ENCODE results near the gene NOTCH4.

The NOTCH4 gene

GRCh38 chr6:32177788-32178546, 45.9 kb downstream of the NOTCH4 start, which contains the start of gene RNF5:
Gene RNF5 (plus strand): TSS chr6:32178405. CDS start chr6:32178512, 107 bp downstream.
- Histone ChIP-seq H3K27ac (ENCODE audit: low read depth, low read length) (peak within 1 kb of the TSS; percentile 99), H3K27me3 (ENCODE audit: control insufficient read depth, insufficient read depth, low read length) (no peaks in the 10 kb centered on the region), H3K9ac (ENCODE audit: low read depth, low read length) (peak within 1 kb of the TSS; percentile 77), H3K36me3 (ENCODE audit: control insufficient read depth, insufficient read depth, low read length) (peaks cover 36% of the 10 kb centered on the region), H3K9me3 (ENCODE audit: control insufficient read depth, insufficient read depth, low read length) (no peaks in the 10 kb centered on the region), H3K4me3 (ENCODE audit: low read depth, low read length) (peak within 1 kb of the TSS; percentile 90), H3K4me1 (ENCODE audit: control insufficient read depth, insufficient read depth, low read length) (peaks cover 23% of the 10 kb centered on the region)

GRCh38 chr6:32177183-32177787, 46.6 kb downstream of the NOTCH4 start:
- Histone ChIP-seq H3K4me1 (ENCODE audit: control insufficient read depth, insufficient read depth, low read length) (peaks cover 23% of the 10 kb centered on the region), H3K9me3 (ENCODE audit: control insufficient read depth, insufficient read depth, low read length) (no peaks in the 10 kb centered on the region), H3K9ac (ENCODE audit: low read depth, low read length) (peak overlapping the region; percentile 77), H3K36me3 (ENCODE audit: control insufficient read depth, insufficient read depth, low read length) (peaks cover 33% of the 10 kb centered on the region), H3K27ac (ENCODE audit: low read depth, low read length) (peak overlapping the region; percentile 99), H3K4me3 (ENCODE audit: low read depth, low read length) (peak overlapping the region; percentile 90), H3K27me3 (ENCODE audit: control insufficient read depth, insufficient read depth, low read length) (no peaks in the 10 kb centered on the region)

- Histone ChIP-seq H3K9ac (ENCODE audit: low read depth, low read length) (peak overlapping the region; percentile 77), H3K4me1 (ENCODE audit: control insufficient read depth, insufficient read depth, low read length) (peaks cover 23% of the 10 kb centered on the region), H3K27me3 (ENCODE audit: control insufficient read depth, insufficient read depth, low read length) (no peaks in the 10 kb centered on the region), H3K36me3 (ENCODE audit: control insufficient read depth, insufficient read depth, low read length) (peaks cover 31% of the 10 kb centered on the region), H3K27ac (ENCODE audit: low read depth, low read length) (peak overlapping the region; percentile 99), H3K4me3 (ENCODE audit: low read depth, low read length) (peak overlapping the region; percentile 90), H3K9me3 (ENCODE audit: control insufficient read depth, insufficient read depth, low read length) (no peaks in the 10 kb centered on the region)
These were observed 47.2 kb downstream of the NOTCH4 start for GRCh38 chr6:32176476-32177182.

DNA sequence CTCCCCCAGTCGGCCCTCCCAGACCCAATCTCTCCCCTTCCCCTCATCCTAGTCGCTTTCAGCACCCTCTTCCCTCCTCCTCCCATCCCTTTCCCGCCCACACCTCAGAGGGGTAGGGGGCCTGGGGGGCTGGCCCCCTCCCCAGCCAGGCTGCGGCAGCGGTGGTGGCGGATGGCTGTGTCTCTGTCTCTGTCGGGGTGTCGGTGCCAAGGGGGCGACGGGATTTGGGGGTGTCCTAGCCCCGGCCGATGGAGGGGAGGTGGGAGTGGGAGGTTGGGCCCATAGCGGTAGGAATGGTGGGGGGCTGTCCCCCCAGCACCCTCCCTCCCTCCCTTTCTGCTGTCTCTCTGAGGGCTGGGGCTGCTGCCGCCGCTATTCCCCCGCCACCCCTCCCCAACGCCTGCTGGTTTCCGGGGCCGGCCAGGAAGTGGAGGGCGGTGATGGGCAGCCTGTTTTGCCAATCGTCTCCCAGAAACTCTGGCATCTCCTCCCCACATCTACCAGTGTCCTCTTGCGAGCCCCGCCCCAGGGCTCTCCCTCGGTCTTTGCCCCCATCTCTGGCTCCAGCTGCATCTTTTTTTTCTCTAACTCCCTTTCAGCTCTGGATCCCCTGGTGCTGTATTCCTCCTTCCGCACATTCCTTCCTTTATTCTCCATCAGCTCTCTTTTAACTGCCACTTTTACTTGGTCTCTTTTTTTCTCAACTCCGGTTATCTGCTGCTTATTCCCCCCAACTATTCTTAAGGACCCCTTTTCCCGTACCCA, 48.0 kb downstream of the NOTCH4 start, which contains the start of gene AGPAT1:
Gene AGPAT1 (minus strand): TSS at position 374 of the 765 bp plus-strand sequence. CDS start 4,588 bp downstream, outside the sequence.
- H3K27ac ChIP-seq (ENCODE audit: low read depth, low read length): peak within 1 kb of the TSS; percentile 99
- H3K4me1 ChIP-seq (ENCODE audit: control insufficient read depth, insufficient read depth, low read length): peaks cover 23% of the 10 kb centered on the region
- no peaks in the 10 kb centered on the region for H3K27me3 ChIP-seq (ENCODE audit: control insufficient read depth, insufficient read depth, low read length)
- H3K9ac ChIP-seq (ENCODE audit: low read depth, low read length): peak within 1 kb of the TSS; percentile 77
- peak within 1 kb of the TSS; percentile 90 for H3K4me3 ChIP-seq (ENCODE audit: low read depth, low read length)
- H3K36me3 ChIP-seq (ENCODE audit: control insufficient read depth, insufficient read depth, low read length): peaks cover 31% of the 10 kb centered on the region
- H3K9me3 ChIP-seq (ENCODE audit: control insufficient read depth, insufficient read depth, low read length): no peaks in the 10 kb centered on the region

- Histone ChIP-seq H3K27ac (ENCODE audit: low read depth, low read length) (peak overlapping the region; percentile 61), H3K9me3 (ENCODE audit: control insufficient read depth, insufficient read depth, low read length) (no peaks in the 10 kb centered on the region), H3K4me3 (ENCODE audit: low read depth, low read length) (peak overlapping the region; percentile 90), H3K9ac (ENCODE audit: low read depth, low read length) (peak overlapping the region; percentile 32; the same call in 1 of the 2 replicates), H3K4me1 (ENCODE audit: control insufficient read depth, insufficient read depth, low read length) (peaks cover 23% of the 10 kb centered on the region), H3K27me3 (ENCODE audit: control insufficient read depth, insufficient read depth, low read length) (no peaks in the 10 kb centered on the region), H3K36me3 (ENCODE audit: control insufficient read depth, insufficient read depth, low read length) (peaks cover 31% of the 10 kb centered on the region)
These were observed 48.6 kb downstream of the NOTCH4 start for GRCh38 chr6:32175322-32175710.

GRCh38 chr6:32174416-32174815, 49.5 kb downstream of the NOTCH4 start:
- peaks cover 34% of the 10 kb centered on the region for H3K36me3 ChIP-seq (ENCODE audit: control insufficient read depth, insufficient read depth, low read length)
- H3K4me3 ChIP-seq (ENCODE audit: low read depth, low read length): peak overlapping the region; percentile 90
- no peaks in the 10 kb centered on the region for H3K9me3 ChIP-seq (ENCODE audit: control insufficient read depth, insufficient read depth, low read length)
- H3K27ac ChIP-seq (ENCODE audit: low read depth, low read length): no peak overlapping the region
- H3K27me3 ChIP-seq (ENCODE audit: control insufficient read depth, insufficient read depth, low read length): no peaks in the 10 kb centered on the region
- H3K9ac ChIP-seq (ENCODE audit: low read depth, low read length): no peak overlapping the region
- peaks cover 23% of the 10 kb centered on the region for H3K4me1 ChIP-seq (ENCODE audit: control insufficient read depth, insufficient read depth, low read length)

DNA sequence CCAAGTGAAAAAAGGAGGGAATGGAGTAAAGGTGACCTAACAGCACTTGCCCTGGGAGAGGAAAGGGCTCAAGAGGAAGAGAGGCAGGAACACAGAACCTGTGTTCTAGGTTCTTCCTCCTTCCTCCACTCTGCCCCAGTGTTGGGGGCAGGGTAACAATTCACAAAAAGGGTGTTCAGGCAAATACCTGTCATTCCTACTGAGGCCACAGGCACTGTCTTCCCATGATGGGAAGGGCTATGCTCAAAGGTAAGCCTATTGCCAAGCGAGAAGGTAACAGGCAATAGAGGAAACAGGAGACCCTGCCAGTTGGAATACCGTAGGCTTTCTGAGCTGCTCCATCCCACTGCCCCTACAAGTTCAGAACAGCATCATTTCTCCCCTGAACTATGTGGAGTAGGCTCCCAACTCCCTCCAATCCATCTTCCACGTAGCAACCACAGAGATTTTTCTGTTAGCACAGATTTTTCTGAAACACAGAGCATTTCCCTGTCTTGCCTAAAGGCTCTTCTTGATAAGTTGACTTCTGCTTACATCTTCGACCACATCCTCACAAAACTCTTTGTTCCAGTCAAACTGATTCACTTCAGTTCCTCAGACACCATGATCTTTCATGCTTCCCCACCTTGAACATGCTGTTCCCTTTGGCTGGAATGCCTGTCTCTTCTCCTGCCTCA, 50.7 kb downstream of the NOTCH4 start:
- no peak overlapping the region for H3K9ac ChIP-seq (ENCODE audit: low read depth, low read length)

GRCh38 chr6:32171234-32171633, 52.6 kb downstream of the NOTCH4 start:
- Histone ChIP-seq H3K9me3 (ENCODE audit: control insufficient read depth, insufficient read depth, low read length) (no peaks in the 10 kb centered on the region), H3K4me1 (ENCODE audit: control insufficient read depth, insufficient read depth, low read length) (peaks cover 16% of the 10 kb centered on the region), H3K36me3 (ENCODE audit: control insufficient read depth, insufficient read depth, low read length) (peaks cover 54% of the 10 kb centered on the region), H3K27me3 (ENCODE audit: control insufficient read depth, insufficient read depth, low read length) (no peaks in the 10 kb centered on the region), H3K9ac (ENCODE audit: low read depth, low read length) (no peak overlapping the region), H3K4me3 (ENCODE audit: low read depth, low read length) (no peak overlapping the region), H3K27ac (ENCODE audit: low read depth, low read length) (no peak overlapping the region)

More for the DNA sequence above, 50.7 kb downstream of the NOTCH4 start:
- Histone ChIP-seq H3K36me3 (ENCODE audit: control insufficient read depth, insufficient read depth, low read length) (peaks cover 46% of the 10 kb centered on the region), H3K27me3 (ENCODE audit: control insufficient read depth, insufficient read depth, low read length) (no peaks in the 10 kb centered on the region), H3K27ac (ENCODE audit: low read depth, low read length) (no peak overlapping the region), H3K9me3 (ENCODE audit: control insufficient read depth, insufficient read depth, low read length) (no peaks in the 10 kb centered on the region), H3K4me1 (ENCODE audit: control insufficient read depth, insufficient read depth, low read length) (peaks cover 23% of the 10 kb centered on the region), H3K4me3 (ENCODE audit: low read depth, low read length) (no peak overlapping the region)

DNA sequence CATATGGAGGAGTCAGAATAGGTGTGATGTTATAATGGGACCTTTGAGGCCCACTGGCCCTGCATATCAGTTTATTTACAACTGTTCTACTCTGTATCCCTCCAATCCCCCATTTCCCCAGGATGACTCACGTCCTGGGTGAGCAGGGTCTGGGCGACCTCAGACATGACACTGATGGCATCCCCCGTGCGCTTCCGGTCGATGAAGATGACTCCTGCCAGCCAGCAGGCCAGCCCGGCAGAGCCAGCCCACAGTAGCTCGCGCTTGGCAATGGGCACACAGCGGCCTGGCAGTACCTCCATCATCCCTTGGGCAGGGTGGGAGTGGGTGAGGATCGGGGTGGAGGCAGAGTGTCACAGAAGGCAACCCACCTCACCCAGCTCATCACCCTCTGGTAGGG, 53.6 kb downstream of the NOTCH4 start:
- H3K9ac ChIP-seq (ENCODE audit: low read depth, low read length): no peak overlapping the region
- no peaks in the 10 kb centered on the region for H3K9me3 ChIP-seq (ENCODE audit: control insufficient read depth, insufficient read depth, low read length)
- H3K27me3 ChIP-seq (ENCODE audit: control insufficient read depth, insufficient read depth, low read length): no peaks in the 10 kb centered on the region
- peaks cover 54% of the 10 kb centered on the region for H3K36me3 ChIP-seq (ENCODE audit: control insufficient read depth, insufficient read depth, low read length)
- no peak overlapping the region for H3K27ac ChIP-seq (ENCODE audit: low read depth, low read length)
- H3K4me3 ChIP-seq (ENCODE audit: low read depth, low read length): no peak overlapping the region
- H3K4me1 ChIP-seq (ENCODE audit: control insufficient read depth, insufficient read depth, low read length): peaks cover 14% of the 10 kb centered on the region

Measured in HUES48 (cell line).